ENCODE data around the gene CEBPG.

CEBPG gene

GRCh38 chr19:33407140-33407551 is 33.6 kb downstream of the CEBPG start:
- DNase-seq (ENCODE audit: low read depth): no peak

- no peak for DNase-seq (ENCODE audit: low read depth)
Observed at GRCh38 chr19:33407716-33408115, 34.2 kb downstream of the CEBPG start.

DNA sequence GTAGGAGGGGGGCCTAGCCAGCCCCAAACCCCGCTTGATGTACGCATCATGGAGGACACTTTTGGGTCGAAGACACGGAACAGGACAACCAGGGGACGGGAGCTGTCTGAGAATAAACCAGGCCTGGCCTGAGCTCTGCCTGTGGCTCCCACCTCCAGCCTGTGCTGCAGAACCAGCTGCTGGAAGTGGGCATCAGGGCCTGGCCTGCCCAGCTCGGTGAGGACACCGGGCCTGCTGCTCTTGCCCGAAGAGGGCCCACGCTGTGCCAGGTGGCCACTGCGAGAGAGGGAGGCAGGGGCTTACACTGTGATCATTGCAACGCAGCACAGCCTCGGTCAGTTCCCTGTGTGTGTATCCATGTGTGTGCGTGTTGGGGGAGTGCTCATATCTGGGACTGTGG is 34.6 kb downstream of the CEBPG start:
- no peak for DNase-seq (ENCODE audit: low read depth)

DNA sequence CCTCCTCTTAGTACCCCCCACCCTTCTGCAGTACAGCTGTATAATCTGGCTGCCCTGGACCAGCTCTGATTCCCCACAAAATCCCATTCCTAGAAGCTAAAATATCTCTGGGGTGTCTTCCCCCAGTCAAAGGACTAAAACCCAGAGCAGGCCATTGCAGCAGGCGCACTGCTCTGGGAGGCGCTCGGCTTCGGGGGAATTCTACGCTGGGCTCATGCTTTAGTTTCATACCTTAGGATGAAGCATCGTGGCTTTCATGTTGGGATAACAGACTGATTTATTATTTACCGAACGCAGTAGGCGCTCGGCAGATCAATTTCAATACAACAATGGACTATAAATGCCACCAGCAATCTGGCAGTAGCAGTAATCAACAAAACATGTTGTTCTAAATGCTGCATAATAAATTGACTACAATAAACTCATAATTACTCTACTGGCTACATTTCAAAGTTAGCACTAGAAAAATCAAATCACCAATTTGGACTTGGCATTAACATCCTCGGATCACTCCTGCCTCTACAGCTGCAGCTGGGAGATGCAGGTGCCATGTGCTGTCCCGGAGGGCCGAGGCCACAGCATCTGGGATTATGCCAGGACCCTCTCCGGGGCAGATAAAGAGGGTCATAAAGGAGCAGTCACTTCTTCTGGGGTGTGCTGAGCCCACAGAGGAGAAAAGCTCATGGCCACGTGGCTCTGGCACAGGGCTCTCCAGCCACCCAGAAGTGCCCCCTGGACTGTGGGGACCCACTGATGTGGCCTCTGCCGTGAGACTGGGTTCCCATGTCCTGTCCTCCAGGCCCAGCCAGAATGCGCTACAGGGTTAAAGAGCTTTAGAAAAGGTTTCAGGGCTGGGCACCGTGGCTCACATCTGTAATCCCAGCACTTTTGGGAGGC is 35.3 kb downstream of the CEBPG start:
- DNase-seq (ENCODE audit: low read depth): no peak

DNA sequence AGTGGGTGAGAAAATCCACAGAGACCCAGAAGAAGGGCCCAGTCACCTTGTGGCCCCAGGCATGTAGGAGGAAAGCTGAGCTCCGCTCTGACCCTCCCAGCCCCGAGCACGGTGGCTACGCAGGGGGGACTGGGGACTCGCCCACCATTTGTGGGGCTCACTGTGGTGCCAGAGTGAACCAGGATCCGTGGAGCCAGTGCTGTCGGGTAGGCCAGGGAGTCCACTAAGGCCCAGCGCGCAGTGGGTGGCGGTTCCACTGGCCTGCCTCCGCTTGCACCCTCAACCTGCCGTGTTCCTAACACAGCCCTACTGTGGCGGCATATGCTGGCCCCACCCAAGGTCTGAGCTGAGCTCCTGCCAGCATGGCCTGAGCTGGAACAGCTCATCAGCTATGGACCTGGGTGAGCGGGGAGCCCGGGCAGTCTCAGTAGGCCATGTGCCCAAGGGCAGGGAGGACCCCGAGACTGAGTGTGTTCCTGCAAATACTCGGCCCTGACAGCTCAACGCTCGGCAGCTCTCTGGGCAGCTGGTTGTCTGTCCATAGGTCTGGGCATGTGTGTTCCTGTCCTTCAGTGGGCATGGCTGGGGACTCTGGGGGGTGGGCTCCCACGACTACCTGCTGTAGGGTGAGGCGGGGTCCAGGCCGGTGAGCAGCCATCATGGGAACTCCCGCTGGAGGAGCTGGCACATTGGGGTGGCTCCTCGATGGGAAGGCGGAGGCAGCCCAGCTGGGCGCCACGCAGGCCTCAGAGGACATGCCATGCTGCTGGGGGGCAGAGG is 36.6 kb downstream of the CEBPG start:
- DNase-seq (ENCODE audit: low read depth): no peak

DNA sequence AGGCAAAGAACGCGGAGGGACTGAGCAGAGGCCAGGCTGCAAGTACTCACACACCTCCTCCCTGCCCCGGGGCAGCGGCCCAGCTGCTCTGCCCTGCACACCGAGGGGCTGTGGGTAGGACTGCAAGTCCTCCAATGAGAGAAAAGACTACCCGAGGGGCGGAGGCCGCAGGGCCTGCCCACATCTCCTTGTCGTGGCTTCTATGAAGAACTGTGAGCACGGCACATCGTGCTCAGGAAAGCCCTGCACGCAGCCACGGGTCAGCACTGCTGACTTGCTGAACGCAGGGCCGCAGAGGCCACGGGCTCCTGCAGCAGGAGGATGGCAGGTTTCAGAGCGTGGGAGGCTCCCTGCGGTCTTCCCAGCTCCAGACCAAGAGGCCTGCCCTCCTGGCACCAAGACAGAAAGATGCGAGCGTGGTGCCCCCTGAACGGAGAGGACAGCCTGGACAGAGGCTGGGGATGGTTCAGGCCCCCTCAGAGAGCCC is 37.4 kb downstream of the CEBPG start:
- peak; percentile 31 for DNase-seq (ENCODE audit: low read depth)

DNA sequence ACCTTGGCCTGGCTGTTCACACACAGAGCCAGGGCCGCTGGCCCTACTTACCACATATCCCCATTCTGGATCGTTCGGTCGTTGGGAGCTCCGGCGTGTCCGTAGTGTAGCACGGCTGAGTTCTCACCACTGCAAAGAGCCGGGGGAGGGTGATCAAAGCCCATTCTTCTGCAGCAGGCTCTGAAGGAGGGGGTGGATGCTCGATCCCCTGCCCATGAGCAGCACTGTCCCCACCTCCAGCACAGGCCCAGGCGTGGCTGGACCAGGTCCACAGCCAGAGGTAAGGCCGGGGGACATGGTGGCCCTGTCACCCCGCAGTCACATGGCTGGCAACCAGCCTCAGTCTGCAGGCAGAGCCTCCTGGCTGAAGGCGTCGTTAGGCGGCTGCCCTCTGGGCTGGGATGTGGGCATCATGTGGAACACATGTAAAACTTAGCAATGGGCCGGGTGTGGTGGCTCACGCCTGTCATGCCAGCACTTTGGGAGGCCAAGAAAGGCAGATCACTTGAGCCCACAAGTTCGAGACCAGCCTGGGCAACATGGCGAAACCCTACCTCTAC is 38.2 kb downstream of the CEBPG start:
- DNase-seq (ENCODE audit: low read depth): no peak

- DNase-seq (ENCODE audit: low read depth): no peak
Observed at GRCh38 chr19:33412601-33413425, 39.3 kb downstream of the CEBPG start.

DNA sequence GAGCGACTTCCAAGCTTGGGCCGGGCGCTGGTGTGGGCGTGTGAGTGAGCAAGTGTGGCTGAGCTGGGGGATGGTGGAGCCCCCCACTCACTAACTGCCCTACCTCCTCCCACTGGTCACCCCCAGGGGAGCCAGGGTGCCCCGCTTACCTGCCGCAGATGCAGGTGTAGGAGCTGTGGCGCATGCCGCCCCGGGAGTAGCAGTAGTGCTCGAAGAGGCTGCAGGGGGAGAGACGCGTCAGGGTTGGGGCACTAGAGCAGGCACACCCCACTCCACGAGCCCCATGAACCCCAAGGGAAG is 39.9 kb downstream of the CEBPG start:
- no peak for DNase-seq (ENCODE audit: low read depth)

DNA sequence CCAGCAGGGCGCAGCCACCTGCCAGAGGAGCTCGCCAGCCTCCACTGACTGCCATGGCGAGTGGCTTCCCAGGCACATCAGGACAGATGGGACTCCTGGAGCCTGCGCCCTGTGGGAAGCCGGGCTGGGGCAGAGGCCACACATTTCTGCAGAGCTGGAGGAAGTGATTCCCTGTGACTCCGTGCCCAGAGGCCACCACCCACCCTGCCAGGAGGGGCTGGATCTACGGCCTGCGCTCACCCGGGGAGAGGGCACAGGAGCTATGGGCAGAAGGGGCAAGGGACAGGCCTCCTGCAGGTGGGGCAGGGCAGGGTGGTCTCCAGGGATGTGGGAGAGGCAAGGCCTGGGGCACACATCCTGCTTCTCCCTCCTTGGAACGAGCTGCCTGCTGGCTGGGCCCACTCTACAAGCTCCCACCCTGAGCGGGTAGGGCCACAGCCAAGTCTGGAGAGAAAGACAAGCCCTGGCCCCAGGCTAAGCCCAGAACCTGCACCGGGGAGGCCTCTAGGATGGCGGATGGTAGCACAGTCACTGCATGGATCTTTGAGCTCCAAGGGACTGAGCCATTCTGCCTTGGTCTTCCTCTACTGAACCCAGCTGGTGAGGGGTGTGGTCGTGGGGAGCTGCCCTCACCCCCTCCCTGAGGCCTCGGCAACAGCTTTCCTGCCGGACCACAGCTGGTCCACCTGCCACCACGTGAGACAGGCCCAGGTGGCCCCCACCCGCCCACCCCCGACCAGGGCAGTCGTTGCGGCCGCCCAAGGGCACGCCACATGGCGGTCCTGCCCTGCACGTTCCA is 40.6 kb downstream of the CEBPG start:
- DNase-seq (ENCODE audit: low read depth): no peak

DNA sequence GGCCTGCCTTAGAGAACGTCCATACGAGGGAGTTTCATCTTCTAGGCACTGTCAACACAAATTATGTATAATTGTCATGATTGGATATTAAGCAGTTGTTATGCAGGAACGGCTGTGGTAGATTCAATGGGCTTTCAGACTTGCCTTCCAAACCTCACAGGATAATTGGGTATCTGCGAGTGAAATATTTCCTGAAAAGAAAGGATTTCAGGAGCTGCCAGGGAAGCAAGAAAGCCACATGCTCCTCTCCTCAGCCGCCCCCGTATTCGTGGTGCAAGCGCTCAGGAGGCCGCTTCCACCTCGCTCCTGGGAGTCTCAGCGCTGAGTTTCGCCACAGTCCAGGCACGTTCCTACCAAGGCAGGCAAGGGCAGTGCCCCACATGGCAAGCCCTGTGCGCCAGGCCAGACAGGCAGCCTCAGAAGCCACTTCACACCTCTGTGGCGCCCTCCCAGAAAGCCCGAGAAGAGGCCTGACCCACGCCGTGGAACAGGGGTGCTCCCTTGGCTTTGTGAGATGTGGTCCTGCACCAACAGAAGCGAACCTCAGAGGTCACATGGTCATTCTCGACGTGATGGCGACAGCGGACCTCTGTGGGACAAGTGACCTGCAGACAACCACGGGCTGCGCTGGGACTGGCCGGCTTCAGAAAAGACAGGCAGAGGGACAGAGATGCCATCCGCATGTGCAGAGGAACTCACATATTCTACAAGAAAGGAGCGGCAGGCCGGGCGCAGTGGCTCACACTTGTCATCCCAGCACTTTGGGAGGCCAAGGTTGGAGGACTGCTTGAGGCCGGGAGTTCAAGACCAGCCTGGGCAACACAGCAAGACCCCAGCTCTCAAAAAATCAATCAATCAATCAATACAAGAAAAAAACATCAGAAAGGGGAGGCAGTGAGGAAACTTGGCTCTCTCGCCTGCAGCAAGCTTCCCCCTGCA is 41.4 kb downstream of the CEBPG start:
- no peak for DNase-seq (ENCODE audit: low read depth)

- DNase-seq (ENCODE audit: low read depth): peak; percentile 72
Observed at GRCh38 chr19:33416307-33417215, 43.1 kb downstream of the CEBPG start.

- no peak for DNase-seq (ENCODE audit: low read depth)
Observed at GRCh38 chr19:33417751-33418150, 44.2 kb downstream of the CEBPG start.

DNA sequence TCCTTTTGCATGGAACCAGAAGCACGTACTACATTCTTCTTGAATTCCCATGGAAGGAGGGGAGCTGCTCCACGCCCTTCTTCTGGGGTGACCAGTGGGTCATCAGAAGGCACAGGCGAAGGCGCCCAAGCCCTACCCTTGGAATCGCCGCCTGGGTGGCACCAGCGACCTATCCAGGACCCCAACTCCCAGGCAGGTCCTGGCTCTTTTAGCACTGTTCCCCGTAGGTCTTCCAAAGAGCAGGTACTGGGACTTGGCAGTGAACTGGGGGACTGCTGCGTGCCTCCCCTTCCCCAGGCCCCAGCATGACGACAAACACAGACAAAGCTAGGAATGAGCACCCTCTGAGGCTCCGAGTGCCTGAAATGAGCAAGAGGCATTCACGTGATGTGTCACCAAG is 45.0 kb downstream of the CEBPG start:
- DNase-seq (ENCODE audit: low read depth): no peak

- no peak for DNase-seq (ENCODE audit: low read depth)
Observed at GRCh38 chr19:33418871-33419787, 45.6 kb downstream of the CEBPG start.

DNA sequence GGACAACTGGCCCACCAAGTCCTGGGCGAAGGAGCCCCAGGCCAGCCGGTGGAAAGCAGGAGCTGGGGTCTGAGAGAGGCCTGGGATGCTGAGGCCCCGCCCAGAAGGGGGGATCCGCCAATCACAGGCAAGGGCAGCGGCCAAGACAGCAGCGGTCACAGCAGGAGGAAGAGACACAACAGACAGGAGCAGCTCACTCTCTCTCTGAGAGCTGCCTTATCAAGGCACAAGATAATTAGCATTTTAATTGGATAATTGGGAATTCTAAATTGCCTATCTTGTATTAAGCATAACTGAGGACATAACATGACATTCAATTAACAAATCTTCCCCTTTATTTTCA is 46.2 kb downstream of the CEBPG start:
- DNase-seq (ENCODE audit: low read depth): no peak

DNA sequence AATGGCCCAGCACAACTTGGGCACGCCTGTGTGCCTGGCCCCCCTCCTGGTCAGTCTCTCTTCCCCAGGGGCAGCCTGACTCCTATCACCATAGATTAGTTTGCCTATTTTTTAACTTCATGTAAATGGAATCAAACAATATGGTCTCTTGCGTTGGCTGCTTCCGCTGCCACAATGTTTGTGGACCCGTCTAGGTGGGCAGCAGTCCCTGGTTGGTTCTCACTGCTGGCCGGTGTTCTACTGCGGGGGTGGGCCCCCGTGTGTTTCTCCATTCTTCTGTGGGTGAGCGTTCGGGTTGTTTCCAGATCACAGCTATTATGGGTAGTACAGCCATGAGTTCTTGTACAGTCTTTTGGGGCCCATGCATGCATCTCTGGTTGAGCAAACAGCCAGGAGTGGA is 47.3 kb downstream of the CEBPG start:
- DNase-seq (ENCODE audit: low read depth): no peak

GRCh38 chr19:33421368-33421767 is 47.9 kb downstream of the CEBPG start:
- DNase-seq (ENCODE audit: low read depth): no peak

All from EH (cell line).